GM18909 (cell line): ENCODE data around the gene SYT17.

Experiments
- ATAC-seq: cut with Tn5 transposase; IDR thresholded peaks from one replicate; pipeline ENCODE4 v1.9.1; 2021; ENCODE audit warnings: mild to moderate bottlenecking; ENCODE audit not compliant: unreplicated experiment, poor library complexity

SYT17 gene

GRCh38 chr16:19167710-19168370 lies at the start of gene SYT17:
TSS of gene SYT17 (plus strand) at chr16:19168240. CDS start at chr16:19168647, 407 bp downstream.
- no peak for ATAC-seq

DNA sequence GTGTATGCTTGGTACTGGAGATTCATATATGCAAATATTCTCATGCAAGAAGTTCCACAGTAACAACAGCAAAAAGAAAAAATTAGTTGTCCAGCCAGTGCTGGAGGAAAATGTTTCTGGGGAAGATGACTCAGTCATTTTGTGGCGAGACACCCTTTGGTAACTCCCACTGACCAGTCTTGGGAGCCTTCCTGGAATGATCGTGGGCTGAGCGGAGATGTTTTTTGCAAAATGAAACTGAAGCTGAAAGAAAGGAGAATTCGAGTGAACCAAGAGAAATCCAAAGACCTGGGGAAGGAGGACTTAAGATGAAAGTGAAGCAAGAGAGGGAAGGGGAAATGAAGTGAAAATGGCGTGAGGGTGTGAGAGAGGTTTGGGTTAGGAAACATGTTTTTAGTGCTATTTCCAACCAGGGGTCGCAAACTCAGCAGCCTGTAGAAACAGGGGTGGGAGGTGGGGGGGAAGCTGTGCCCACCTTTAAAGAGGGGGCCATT lies 49.1 kb upstream of the SYT17 start:
- no peak for ATAC-seq

GRCh38 chr16:19119564-19119963 lies 48.5 kb upstream of the SYT17 start:
- ATAC-seq: no peak

GRCh38 chr16:19123535-19124178 lies 44.4 kb upstream of the SYT17 start:
- no peak for ATAC-seq

- ATAC-seq: no peak
These were observed 41.7 kb upstream of the SYT17 start for GRCh38 chr16:19126300-19126699.

GRCh38 chr16:19127205-19127604 lies 40.8 kb upstream of the SYT17 start:
- peak; percentile 24 for ATAC-seq

GRCh38 chr16:19127674-19128131 lies 40.3 kb upstream of the SYT17 start:
- ATAC-seq: peak; percentile 59

DNA sequence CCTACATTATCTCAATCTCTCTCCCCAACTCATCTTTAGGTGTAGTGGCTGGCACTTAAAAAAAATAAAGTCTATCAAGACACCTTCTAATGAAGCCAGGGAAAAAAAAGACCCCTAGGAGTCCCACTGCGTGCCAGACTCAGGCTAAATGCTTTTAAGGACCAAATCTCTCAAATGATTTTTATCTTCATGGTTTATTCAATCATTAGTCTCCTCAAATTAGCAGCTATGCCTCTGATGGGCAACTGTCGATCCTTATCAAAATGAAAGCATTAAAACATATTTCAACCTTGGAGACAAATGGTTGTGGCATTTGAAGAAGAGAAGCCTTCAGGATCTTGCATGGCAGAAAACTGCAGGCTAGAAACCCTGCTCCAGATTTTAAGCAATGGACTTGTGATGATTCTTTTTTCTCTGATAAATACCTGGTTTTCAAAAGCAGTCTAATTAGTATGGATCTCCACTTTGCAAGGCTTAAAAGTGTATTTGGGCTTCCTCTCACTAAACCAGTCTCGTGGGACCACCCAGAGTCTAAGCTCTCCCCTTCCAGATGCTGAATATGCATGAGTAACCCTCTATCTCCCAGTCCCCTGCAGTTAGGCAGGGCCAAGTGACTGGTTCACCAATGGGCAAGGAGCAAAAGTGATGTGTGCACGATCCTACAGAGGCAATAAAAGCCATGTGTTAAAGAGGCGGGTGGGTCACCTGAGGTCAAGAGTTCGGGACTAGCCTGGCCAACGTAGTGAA lies 39.4 kb upstream of the SYT17 start:
- no peak for ATAC-seq

DNA sequence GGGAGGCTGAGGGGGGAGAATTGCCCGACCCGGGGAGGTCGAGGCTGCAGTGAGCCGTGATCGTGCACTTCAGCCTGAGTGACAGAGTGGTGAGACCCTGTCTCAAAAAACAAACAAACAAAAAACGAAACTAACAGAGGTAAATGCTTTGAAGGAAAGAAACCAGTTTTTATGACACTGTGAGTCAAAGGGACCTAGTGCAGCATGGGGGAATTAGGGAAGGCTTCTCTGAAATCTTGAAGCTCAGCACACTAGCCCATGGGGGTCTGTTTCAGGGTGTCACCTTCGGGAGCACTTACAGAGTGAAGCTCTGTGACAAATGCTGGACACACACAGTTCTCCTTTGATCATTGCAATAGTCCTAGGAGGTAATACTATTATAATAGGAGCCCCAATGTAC lies 37.7 kb upstream of the SYT17 start:
- no peak for ATAC-seq

DNA sequence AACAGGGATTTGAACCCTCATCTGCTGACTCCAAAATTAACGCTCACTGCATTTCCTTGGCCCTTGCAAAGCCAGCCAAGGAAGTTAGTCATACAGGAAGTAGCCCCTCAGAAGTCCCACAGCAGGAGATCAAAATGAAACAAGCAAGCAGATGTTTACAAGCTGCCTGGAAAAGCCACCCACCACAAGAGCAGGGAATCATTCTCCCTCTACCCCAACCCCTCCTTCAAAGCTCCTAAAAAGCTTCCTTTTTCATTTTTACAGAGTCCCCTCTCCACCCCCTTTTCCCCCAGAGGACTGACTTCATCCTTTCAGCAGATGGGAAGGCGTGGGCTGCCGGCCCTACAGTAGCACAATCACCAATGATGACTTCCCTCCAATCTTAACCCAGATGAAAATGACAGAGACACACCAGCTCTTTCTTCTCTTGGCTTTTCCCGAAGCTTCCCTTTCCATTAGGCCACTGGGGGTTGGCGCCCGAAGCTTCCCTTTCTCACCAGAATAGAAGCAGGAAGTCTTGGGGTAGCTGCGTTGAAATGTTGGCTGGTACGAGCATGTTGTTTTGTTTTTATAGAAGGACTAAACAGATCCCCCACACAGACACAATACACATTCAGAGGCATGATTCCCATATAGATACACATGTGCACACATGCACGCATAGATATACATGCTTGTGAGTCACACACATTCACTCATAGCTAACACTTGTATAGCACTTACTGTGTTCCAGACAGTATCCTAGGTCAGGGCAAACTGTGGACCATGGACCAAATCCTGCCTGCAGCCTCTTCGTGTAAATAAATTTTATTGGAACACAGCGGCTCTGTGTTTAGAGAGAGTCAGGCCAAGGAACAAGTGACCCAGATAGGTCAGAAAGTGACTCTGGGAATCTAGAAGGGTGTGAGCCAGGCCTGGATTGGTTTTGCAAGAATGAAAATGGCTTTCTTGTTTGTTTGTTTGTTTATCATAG lies 36.9 kb upstream of the SYT17 start:
- no peak for ATAC-seq

- ATAC-seq: no peak
These were observed 36.2 kb upstream of the SYT17 start for GRCh38 chr16:19131825-19132218.

DNA sequence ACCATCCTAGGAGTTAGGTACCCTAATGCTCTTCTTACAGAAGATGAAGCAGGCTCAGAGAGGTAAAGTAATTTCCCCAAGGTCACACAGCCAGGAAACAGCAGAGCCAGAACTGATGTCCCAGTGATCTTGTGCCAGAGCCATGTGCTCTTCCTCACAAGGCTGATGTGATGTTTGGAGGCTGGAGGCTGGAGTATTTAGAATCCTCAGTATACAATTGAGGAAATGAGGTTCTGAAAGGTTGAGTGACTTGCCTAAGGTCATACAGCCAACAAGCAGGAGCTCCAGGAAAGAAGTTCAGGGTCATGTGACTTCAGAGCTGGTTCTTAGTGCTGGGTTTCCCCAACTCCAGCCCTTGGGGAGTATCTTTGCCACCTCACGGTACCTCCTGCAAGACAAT lies 35.8 kb upstream of the SYT17 start:
- ATAC-seq: no peak

DNA sequence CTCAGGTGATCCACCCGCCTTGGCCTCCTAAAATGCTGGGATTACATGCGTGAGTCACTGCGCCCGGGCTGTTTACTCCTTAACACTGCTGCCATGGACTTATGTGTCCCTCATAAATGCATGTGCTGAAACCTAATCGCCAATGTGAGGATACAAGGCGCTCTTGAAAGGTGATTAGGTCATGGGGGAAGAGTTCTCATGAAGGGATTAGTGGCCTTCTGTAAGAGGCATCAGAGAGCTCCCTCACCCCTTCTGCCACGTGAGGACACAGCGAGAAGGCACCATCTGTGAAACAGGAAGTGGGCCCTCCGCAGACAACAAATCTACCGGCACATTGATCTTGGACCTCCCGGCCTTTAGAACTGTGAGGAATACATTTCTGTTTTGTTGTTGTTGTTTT lies 35.1 kb upstream of the SYT17 start:
- no peak for ATAC-seq

DNA sequence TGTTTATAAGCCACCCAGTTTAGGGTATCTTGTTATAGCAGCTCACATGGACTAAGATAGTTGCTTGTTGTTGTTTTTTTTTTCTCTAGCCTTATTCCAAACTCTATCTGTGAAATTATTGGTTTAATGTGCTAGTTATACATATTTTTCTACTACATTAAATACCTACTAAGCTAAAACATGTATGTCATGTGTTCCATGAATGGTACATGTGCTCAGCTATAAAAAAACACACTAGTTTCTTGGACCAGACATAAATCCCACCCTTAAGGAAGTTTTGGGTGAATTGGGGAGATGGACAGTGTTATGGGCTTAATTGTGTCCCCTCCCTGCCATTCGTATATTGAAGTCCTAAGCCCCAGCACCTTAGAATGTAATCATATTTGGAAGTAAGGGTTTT lies 34.4 kb upstream of the SYT17 start:
- no peak for ATAC-seq

- ATAC-seq: no peak
These were observed 32.7 kb upstream of the SYT17 start for GRCh38 chr16:19135201-19135842.

DNA sequence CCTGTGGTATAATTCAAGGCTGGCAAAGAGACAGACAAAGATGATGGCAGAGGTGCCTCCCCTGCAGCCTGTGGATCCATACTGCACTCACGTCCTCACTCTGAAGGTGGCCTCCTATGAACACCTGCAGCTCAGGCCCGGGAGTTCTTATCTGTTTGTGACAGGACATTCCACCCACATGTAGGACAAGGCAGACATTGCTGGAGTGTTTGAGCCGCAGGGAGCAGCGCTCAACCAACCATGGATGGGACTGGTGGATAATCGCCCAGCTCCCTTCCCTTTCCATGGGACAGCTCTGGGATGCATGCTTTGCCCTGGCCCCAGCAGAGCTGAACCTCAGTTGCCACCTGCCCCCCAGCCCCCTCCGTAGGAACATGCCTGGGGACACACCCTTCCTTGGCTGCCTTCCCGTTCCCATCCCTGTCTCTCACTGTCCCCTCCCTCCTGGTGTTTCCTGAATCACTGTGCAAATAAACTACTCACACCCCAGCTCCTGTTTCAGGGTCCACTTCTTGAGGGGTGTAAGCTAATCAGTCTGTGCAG lies 32.1 kb upstream of the SYT17 start:
- ATAC-seq: no peak

DNA sequence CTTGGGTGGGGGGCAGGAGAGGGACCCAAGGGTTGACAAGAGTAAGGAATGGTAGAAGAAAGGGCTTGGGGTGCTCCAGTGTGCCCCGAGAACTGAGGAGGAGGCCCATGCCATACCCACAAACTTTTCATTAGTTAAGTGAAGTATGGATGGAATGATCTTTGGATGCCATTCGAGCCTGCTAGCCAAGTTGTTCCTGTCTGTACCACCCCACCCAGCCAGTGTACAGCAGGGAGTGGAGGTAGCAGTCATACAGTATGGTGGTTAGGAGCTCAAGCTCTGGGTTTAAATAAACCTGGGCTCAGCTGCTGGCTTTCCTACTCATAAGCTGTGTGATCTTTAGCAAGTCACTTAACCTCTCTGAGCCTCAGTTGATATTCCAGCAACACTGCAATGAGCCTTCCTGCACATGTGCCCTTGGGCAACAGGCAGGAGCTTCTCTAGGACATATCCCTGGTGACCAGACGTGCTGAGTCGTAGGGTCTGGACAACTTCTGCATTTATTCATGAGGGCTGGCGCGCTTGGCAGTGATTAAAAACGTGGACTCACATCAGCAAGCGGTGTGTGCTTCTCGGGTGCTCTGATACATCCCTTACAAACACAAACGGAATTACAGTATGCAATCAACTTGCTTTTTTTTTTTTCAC lies 31.4 kb upstream of the SYT17 start:
- no peak for ATAC-seq

DNA sequence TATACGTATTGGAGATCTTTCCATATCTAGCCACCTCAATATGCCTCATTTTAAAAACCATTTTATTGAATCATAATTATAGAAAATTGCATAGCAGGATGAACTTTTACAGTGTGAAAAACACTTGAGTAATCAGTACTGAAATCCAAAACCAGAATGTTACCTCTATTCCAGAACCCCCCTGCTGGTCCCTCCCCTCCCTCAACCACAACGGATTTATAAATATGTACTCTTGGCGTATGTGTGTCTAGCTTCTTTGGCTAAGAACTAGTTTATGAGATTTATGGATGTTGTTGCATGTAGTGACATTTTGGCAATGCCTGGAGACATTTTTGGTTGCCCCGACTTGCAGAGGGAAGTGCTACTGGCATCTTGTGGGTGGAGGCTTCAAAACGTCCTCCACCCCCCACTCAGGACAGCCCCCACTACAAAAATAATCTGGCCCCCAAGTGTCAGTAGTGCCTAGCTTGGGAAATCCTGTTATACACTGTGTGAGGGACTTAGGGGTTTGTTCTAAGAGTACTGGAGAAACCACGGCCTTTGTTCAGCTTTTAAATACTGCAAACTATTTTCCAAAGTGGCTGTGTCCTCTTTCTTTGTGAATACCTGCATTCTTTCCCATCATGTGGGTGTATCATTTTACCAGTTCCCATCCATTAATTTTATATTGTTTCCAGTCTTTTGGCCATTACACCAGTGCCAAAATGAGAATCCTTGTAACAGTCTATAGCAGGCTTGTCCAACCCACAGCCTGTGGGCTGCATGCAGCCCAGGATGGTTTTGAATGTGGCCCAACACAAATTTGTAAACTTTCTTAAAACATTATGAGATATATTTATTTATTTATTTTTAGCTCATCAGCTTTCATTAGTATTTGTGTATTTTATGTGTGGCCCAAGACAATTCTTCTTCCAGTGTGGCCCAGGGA lies 30.6 kb upstream of the SYT17 start:
- ATAC-seq: no peak
